ENCODE results near the gene VSTM2L. TPM values are rescaled to one million over a fixed set of nuclear protein-coding genes. Genes with fewer than 3 reads are reported as not detected.

The VSTM2L gene
- total and polyA plus RNA-seq, 2 donors (not counting 1 experiment from before 2014, with no cell fraction given): 0.66 to 1.7 TPM

- Histone ChIP-seq H2AFZ (ENCODE audit: low read length) (no peak overlapping the region), H3K9me3 (ENCODE audit: control insufficient read depth, insufficient read depth, low read depth, low read length) (no peaks in the 10 kb centered on the region), H4K20me1 (ENCODE audit: control insufficient read depth, extremely low read depth, insufficient read depth, low read length) (no peaks in the 10 kb centered on the region), H3K4me3 (replicated peaks in 1 of 4; ENCODE audit: control extremely low read depth in 1 of 4, insufficient read depth in 1 of 4, low read depth in 3 of 4, low read length in 4 of 4) (no peak overlapping the region), H3K9ac (ENCODE audit: insufficient read depth, low read length) (no peak overlapping the region), H3K4me1 (ENCODE audit: control insufficient read depth, extremely low read depth, insufficient read depth, low read length) (no peaks in the 10 kb centered on the region), H3K4me2 (ENCODE audit: extremely low read depth, insufficient read depth, low read length) (no peak overlapping the region), H3K27me3 (ENCODE audit: control insufficient read depth, insufficient read depth, low read length) (no peaks in the 10 kb centered on the region), H3K36me3 (ENCODE audit: control insufficient read depth, insufficient read depth, low read length) (no peaks in the 10 kb centered on the region), H3K27ac (ENCODE audit: insufficient read depth, low read length) (no peak overlapping the region), H3K79me2 (ENCODE audit: control insufficient read depth, insufficient read depth, low read length) (no peaks in the 10 kb centered on the region)
- TF ChIP-seq EZH2 (IDR thresholded peaks at IDR 0.05; ENCODE audit: low read length, missing control alignments) (no peak), CTCF (conservative IDR thresholded peaks at IDR 0.05 in 1 of 2, IDR thresholded peaks at IDR 0.05 in 1 of 2; ENCODE audit: low read depth in 1 of 2, low read length in 2 of 2) (no peak)
- no peak for DNase-seq (ENCODE audit: low read depth in 2 of 2)
These were observed 74.0 kb downstream of the VSTM2L start for GRCh38 chr20:37976887-37977286.

GRCh38 chr20:37977338-37977737 lies 74.4 kb downstream of the VSTM2L start:
- no peaks in the 10 kb centered on the region for H3K4me1 ChIP-seq (ENCODE audit: control insufficient read depth, extremely low read depth, insufficient read depth, low read length)
- no peak overlapping the region for H3K4me2 ChIP-seq (ENCODE audit: extremely low read depth, insufficient read depth, low read length)
- no peak overlapping the region for H3K4me3 ChIP-seq (replicated peaks in 1 of 4; ENCODE audit: control extremely low read depth in 1 of 4, insufficient read depth in 1 of 4, low read depth in 3 of 4, low read length in 4 of 4)
- H3K27ac ChIP-seq (ENCODE audit: insufficient read depth, low read length): no peak overlapping the region
- H3K27me3 ChIP-seq (ENCODE audit: control insufficient read depth, insufficient read depth, low read length): no peaks in the 10 kb centered on the region
- H3K79me2 ChIP-seq (ENCODE audit: control insufficient read depth, insufficient read depth, low read length): no peaks in the 10 kb centered on the region
- no peaks in the 10 kb centered on the region for H3K36me3 ChIP-seq (ENCODE audit: control insufficient read depth, insufficient read depth, low read length)
- H3K9ac ChIP-seq (ENCODE audit: insufficient read depth, low read length): no peak overlapping the region
- TF ChIP-seq EZH2 (IDR thresholded peaks at IDR 0.05; ENCODE audit: low read length, missing control alignments) (no peak), CTCF (conservative IDR thresholded peaks at IDR 0.05 in 1 of 2, IDR thresholded peaks at IDR 0.05 in 1 of 2; ENCODE audit: low read depth in 1 of 2, low read length in 2 of 2) (no peak)
- DNase-seq (ENCODE audit: low read depth in 2 of 2): no peak
- no peaks in the 10 kb centered on the region for H3K9me3 ChIP-seq (ENCODE audit: control insufficient read depth, insufficient read depth, low read depth, low read length)
- no peak overlapping the region for H2AFZ ChIP-seq (ENCODE audit: low read length)
- no peaks in the 10 kb centered on the region for H4K20me1 ChIP-seq (ENCODE audit: control insufficient read depth, extremely low read depth, insufficient read depth, low read length)

GRCh38 chr20:37977786-37978185 lies 74.9 kb downstream of the VSTM2L start:
- no peak for TF ChIP-seq EZH2 (IDR thresholded peaks at IDR 0.05; ENCODE audit: low read length, missing control alignments)
- TF ChIP-seq CTCF (conservative IDR thresholded peaks at IDR 0.05 in 1 of 2, IDR thresholded peaks at IDR 0.05 in 1 of 2; ENCODE audit: low read depth in 1 of 2, low read length in 2 of 2): no peak
- H3K9me3 ChIP-seq (ENCODE audit: control insufficient read depth, insufficient read depth, low read depth, low read length): no peaks in the 10 kb centered on the region
- no peak for DNase-seq (ENCODE audit: low read depth in 2 of 2)
- no peak overlapping the region for H3K27ac ChIP-seq (ENCODE audit: insufficient read depth, low read length)
- no peak overlapping the region for H2AFZ ChIP-seq (ENCODE audit: low read length)
- H3K27me3 ChIP-seq (ENCODE audit: control insufficient read depth, insufficient read depth, low read length): no peaks in the 10 kb centered on the region
- H3K4me3 ChIP-seq (replicated peaks in 1 of 4; ENCODE audit: control extremely low read depth in 1 of 4, insufficient read depth in 1 of 4, low read depth in 3 of 4, low read length in 4 of 4): no peak overlapping the region
- H3K4me2 ChIP-seq (ENCODE audit: extremely low read depth, insufficient read depth, low read length): no peak overlapping the region
- H3K9ac ChIP-seq (ENCODE audit: insufficient read depth, low read length): no peak overlapping the region
- no peaks in the 10 kb centered on the region for H3K4me1 ChIP-seq (ENCODE audit: control insufficient read depth, extremely low read depth, insufficient read depth, low read length)
- no peaks in the 10 kb centered on the region for H3K36me3 ChIP-seq (ENCODE audit: control insufficient read depth, insufficient read depth, low read length)
- no peaks in the 10 kb centered on the region for H3K79me2 ChIP-seq (ENCODE audit: control insufficient read depth, insufficient read depth, low read length)
- H4K20me1 ChIP-seq (ENCODE audit: control insufficient read depth, extremely low read depth, insufficient read depth, low read length): no peaks in the 10 kb centered on the region

Measured in fibroblast of lung (primary cell).